Kidney (tissue), 14 donors: Measurements from ENCODE around the gene RBM10. TPM values are rescaled to one million over a fixed set of nuclear protein-coding genes. Genes with fewer than 3 reads are reported as not detected.

Experiments used
- DNase-seq, 5 donors: peaks; one replicate each; pipeline ENCODE4 v3.0.0-alpha.2; 2013 to 2020
- FAIRE-seq: peaks from 2 replicates; lab custom pipeline; 2012; peaks lifted over from hg19 to GRCh38; lab: Jason Lieb, UNC
- H3K27ac ChIP-seq, 2 donors: one replicate each; pipeline ENCODE4 v1.7.0; 2013; ENCODE audit warnings: low read depth in 2 of 2, low read length in 2 of 2, inconsistent platforms in 1 of 2
- H3K27me3 ChIP-seq: one replicate; pipeline ENCODE4 v1.7.1; 2013; ENCODE audit warnings: low read length, inconsistent platforms; ENCODE audit not compliant: control insufficient read depth, insufficient read depth
- H3K36me3 ChIP-seq, 3 donors: one replicate each; pipeline versions ENCODE4 v1.7.0 to v1.7.1; 2013; ENCODE audit warnings: low read length in 3 of 3, control low read depth in 1 of 3, inconsistent platforms in 1 of 3; ENCODE audit not compliant: insufficient read depth in 3 of 3, control insufficient read depth in 2 of 3
- H3K4me1 ChIP-seq, 3 donors: one replicate each; pipeline versions ENCODE4 v1.7.0 to v1.7.1; 2013; ENCODE audit warnings: low read length in 3 of 3, inconsistent platforms in 1 of 3, low read depth in 1 of 3; ENCODE audit not compliant: control insufficient read depth in 2 of 3, insufficient read depth in 2 of 3
- H3K4me3 ChIP-seq, 3 donors: one replicate each; pipeline versions ENCODE4 v1.7.0 to v1.8.1; 2013; ENCODE audit warnings: low read length in 3 of 3, control low read depth in 1 of 3, inconsistent platforms in 1 of 3
- H3K9ac ChIP-seq, 3 donors: one replicate each; pipeline versions ENCODE4 v1.7.0 to v1.7.1; 2013; ENCODE audit warnings: low read length in 3 of 3, control low read depth in 1 of 3, inconsistent platforms in 1 of 3
- H3K9me3 ChIP-seq, 3 donors: one replicate each; pipeline versions ENCODE4 v1.7.0 to v1.7.1; 2013; ENCODE audit warnings: low read length in 3 of 3, control low read depth in 1 of 3, inconsistent platforms in 1 of 3; ENCODE audit not compliant: control insufficient read depth in 2 of 3, insufficient read depth in 1 of 3
- intact Hi-C: fragments of 100-400 bp; cut with DNase I; formaldehyde crosslinking; loops from one replicate; pipeline ENCODE4 v1.11.1; 2022
- polyA plus RNA-seq: library from polyadenylated mRNA; stranded (reverse); fragments of 350-450 nt; fragmentation: Illumina TruSeq; extraction: RNeasy Lipid Tissue Mini Kit (QIAGEN cat#74804); gene quantifications from one replicate; pipeline ENCODE4 v1.2.3, GENCODE V29; 2014; ENCODE audit warnings: low read depth, low replicate concordance; ENCODE audit not compliant: insufficient read depth
- total RNA-seq: library from RNA; stranded (reverse); fragmentation: NEBNext Ultra II Directional; extraction: Animal tissue kit (Norgen Biotek cat#: 25700); gene quantifications from one replicate; pipeline ENCODE4 v1.2.1, GENCODE V29; 2021
- TF ChIP-seq, protein P1 (sequence below): IDR thresholded peaks from 3 replicates; pipeline ENCODE4 v1.5.1; 2012; ENCODE audit warnings: mild to moderate bottlenecking, moderate library complexity, borderline replicate concordance; ENCODE audit not compliant: insufficient read depth; ENCODE audit errors: extremely low read depth
- donor health status: control.
- donor health status: control.
- donor health status: control.
- donor health status: control.
- donor health status: control.
- donor health status: DM: yes; HTN: yes; CAD: no.
- donor health status: Normal renal cell carcinoma (clear cell type).

RBM10 gene
- total and polyA plus RNA-seq, 2 donors from 2014 or later = 27.5 to 31.7 TPM

DNA sequence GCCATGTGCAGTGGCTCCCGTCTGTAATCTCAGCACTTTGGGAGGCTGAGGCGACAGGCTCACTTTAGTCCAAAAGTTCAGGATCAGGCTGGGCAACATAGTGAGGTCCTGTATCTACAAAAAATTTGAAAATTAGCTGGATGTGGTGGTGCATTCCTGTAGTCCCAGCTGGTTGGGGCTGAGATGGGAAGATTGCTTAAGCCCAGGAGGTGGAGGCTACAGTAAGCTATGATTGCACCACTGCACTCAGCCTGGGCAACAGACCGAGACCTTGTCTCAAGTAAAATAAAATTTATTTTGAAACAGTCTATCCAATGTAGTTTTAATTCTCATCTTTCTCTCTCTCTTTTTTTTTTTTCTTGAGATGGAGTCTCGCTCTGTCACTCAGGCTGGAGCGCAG is 21.1 kb downstream of the RBM10 start:
- Histone ChIP-seq H3K4me3 (no peak overlapping the region), H3K9me3 (no peaks in the 10 kb centered on the region), H3K27me3 (no peaks in the 10 kb centered on the region), H3K4me1 (no peaks in the 10 kb centered on the region), H3K27ac (no peak overlapping the region), H3K9ac (no peak overlapping the region), H3K36me3 (peaks cover 0 to under 1% (median 0%) of the 10 kb centered on the region in 3 donors)
- no peak for DNase-seq
- FAIRE-seq = no peak
- TF ChIP-seq, protein P1, sequence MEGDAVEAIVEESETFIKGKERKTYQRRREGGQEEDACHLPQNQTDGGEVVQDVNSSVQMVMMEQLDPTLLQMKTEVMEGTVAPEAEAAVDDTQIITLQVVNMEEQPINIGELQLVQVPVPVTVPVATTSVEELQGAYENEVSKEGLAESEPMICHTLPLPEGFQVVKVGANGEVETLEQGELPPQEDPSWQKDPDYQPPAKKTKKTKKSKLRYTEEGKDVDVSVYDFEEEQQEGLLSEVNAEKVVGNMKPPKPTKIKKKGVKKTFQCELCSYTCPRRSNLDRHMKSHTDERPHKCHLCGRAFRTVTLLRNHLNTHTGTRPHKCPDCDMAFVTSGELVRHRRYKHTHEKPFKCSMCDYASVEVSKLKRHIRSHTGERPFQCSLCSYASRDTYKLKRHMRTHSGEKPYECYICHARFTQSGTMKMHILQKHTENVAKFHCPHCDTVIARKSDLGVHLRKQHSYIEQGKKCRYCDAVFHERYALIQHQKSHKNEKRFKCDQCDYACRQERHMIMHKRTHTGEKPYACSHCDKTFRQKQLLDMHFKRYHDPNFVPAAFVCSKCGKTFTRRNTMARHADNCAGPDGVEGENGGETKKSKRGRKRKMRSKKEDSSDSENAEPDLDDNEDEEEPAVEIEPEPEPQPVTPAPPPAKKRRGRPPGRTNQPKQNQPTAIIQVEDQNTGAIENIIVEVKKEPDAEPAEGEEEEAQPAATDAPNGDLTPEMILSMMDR = no peak
- intact Hi-C loops = no loop called here

DNA sequence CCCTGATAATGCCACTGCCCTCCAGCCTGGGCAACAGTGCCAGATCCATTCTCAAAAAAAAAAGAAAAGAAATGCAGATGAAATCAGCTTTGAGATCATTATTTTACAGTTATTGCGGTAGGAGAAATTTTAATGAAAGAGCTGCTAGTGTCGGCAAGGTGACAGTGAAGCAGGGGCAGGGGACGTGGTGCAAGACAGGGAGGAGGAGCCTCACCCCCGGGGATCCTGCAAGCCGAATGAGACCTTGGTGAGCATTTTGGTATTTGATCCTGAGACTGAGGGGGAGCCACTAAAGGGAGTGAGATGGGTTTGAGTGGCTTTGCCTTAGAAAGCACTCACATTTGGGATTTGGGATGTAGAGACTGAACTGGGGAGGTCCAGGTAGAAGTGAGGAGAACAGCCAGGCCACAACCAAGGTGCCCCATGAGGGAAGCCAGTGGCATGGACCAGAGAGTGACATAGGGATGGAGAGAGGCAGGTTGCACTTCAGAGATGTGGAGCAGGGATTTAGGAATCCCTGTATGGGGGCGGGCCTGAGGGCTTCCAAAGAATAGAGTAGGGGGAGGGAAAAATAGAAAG is 23.6 kb downstream of the RBM10 start:
- no peaks in the 10 kb centered on the region for H3K27me3 ChIP-seq
- DNase-seq (peak in 1 of 5 donors; percentile 15), FAIRE-seq (no peak)
- TF ChIP-seq, protein P1 = no peak
- H3K9me3 ChIP-seq = no peaks in the 10 kb centered on the region
- no peak overlapping the region for H3K9ac ChIP-seq
- intact Hi-C loops = no loop called here
- peaks cover 0 to 18% (median 0%) of the 10 kb centered on the region in 3 donors for H3K36me3 ChIP-seq
- no peaks in the 10 kb centered on the region for H3K4me1 ChIP-seq
- no peak overlapping the region for H3K27ac ChIP-seq
- H3K4me3 ChIP-seq = no peak overlapping the region

DNA sequence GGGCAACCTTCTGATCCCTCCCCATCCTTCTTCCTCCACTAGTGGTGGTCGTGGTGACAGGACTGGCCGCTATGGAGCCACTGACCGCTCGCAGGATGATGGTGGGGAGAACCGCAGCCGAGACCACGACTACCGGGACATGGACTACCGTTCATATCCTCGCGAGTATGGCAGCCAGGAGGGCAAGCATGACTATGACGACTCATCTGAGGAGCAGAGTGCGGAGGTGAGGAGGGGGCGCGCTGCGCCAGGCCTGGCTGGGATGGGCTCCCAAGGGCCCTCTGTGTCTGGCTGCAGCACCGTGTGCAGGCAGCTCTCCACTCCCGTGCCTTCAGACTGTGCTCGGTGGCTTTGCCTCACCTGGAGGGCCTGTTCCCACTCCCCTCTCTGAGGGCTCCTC is 24.3 kb downstream of the RBM10 start:
- no peaks in the 10 kb centered on the region for H3K4me1 ChIP-seq
- intact Hi-C loops = no loop called here
- TF ChIP-seq, protein P1 = no peak
- DNase-seq = peak in 1 of 5 donors; percentile 58
- no peaks in the 10 kb centered on the region for H3K27me3 ChIP-seq
- H3K9ac ChIP-seq = no peak overlapping the region
- H3K9me3 ChIP-seq = no peaks in the 10 kb centered on the region
- FAIRE-seq = no peak
- H3K27ac ChIP-seq = no peak overlapping the region
- peaks cover 0 to 18% (median 0%) of the 10 kb centered on the region in 3 donors for H3K36me3 ChIP-seq
- no peak overlapping the region for H3K4me3 ChIP-seq
